GM10266 (cell line): ENCODE measurements around the gene PCDHA2.
"Not testable (repeated sequence)": the region's sequence is repeated elsewhere in the genome, so short reads cannot be mapped to it uniquely, and the experiment has no call there.

Experiments used
- DNase-seq: peaks from one replicate; pipeline ENCODE4 v3.0.0; 2012; ENCODE audit errors: extremely low spot score
- TF ChIP-seq, protein P1 (sequence below): IDR thresholded peaks from 2 replicates; pipeline ENCODE4 v1.5.1; 2012; ENCODE audit warnings: mild to moderate bottlenecking, low read depth; ENCODE audit not compliant: control insufficient read depth, insufficient read depth; ENCODE audit errors: missing control alignments

PCDHA2 gene

DNA sequence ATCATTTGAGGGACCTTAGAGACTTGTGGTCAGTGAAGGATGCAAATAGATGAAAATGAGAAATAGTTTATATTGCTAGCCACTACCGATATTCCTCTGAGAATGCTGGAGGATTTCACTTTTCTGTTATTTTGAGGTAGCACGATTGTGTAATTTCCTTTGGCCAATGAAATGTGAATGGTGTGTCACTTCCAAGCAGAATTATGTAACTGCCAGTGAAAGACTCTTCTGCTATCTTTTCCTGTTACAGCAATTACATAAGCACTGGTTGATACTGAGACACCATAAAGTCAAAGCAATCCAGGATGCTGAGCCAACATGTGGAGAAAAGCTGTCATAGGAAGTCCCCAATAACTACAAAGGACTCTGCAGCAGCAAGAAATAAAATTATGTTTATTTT is 3.6 kb upstream of the PCDHA2 start:
- TF ChIP-seq, protein P1, sequence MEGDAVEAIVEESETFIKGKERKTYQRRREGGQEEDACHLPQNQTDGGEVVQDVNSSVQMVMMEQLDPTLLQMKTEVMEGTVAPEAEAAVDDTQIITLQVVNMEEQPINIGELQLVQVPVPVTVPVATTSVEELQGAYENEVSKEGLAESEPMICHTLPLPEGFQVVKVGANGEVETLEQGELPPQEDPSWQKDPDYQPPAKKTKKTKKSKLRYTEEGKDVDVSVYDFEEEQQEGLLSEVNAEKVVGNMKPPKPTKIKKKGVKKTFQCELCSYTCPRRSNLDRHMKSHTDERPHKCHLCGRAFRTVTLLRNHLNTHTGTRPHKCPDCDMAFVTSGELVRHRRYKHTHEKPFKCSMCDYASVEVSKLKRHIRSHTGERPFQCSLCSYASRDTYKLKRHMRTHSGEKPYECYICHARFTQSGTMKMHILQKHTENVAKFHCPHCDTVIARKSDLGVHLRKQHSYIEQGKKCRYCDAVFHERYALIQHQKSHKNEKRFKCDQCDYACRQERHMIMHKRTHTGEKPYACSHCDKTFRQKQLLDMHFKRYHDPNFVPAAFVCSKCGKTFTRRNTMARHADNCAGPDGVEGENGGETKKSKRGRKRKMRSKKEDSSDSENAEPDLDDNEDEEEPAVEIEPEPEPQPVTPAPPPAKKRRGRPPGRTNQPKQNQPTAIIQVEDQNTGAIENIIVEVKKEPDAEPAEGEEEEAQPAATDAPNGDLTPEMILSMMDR: no peak
- DNase-seq: no peak

DNA sequence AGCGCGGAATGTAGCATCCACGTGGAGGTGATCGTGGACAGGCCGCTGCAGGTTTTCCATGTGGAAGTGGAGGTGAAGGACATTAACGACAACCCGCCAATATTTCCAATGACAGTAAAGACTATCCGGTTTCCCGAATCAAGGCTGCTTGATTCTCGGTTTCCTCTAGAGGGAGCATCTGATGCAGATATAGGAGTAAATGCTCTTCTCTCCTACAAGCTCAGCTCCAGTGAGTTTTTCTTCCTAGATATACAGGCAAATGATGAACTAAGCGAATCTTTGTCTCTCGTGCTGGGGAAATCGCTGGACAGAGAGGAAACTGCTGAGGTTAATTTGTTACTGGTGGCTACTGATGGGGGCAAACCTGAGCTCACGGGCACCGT is 598 bp downstream of the PCDHA2 start:
- TF ChIP-seq, protein P1: peak; percentile 9
- DNase-seq: peak; percentile 48

DNA sequence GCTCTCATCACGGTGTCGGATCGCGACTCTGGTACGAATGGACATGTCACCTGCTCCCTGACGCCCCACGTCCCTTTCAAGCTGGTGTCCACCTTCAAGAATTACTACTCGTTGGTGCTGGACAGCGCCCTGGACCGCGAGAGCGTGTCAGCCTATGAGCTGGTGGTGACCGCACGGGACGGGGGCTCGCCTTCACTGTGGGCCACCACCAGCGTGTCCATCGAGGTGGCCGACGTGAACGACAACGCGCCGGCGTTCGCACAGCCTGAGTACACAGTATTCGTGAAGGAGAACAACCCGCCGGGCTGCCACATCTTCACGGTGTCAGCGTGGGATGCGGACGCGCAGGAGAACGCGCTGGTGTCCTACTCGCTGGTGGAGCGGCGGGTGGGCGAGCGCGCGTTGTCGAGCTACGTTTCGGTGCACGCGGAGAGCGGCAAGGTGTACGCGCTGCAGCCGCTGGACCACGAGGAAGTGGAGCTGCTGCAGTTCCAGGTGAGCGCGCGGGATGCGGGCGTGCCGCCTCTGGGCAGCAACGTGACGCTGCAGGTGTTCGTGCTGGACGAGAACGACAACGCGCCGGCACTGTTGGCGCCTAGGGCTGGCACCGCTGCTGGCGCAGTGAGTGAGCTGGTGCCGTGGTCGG is 1.5 kb downstream of the PCDHA2 start:
- DNase-seq: not testable (repeated sequence)

DNA sequence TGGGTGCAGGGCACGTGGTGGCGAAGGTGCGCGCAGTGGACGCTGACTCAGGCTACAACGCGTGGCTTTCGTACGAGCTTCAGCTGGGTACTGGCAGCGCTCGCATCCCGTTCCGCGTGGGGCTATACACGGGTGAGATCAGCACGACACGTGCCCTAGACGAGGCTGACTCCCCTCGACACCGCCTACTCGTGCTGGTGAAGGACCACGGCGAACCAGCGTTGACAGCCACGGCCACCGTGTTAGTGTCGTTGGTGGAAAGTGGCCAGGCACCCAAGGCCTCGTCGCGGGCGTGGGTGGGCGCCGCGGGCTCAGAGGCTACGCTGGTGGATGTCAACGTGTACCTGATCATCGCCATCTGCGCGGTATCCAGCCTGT is 2.1 kb downstream of the PCDHA2 start:
- DNase-seq: no peak
- TF ChIP-seq, protein P1: no peak

DNA sequence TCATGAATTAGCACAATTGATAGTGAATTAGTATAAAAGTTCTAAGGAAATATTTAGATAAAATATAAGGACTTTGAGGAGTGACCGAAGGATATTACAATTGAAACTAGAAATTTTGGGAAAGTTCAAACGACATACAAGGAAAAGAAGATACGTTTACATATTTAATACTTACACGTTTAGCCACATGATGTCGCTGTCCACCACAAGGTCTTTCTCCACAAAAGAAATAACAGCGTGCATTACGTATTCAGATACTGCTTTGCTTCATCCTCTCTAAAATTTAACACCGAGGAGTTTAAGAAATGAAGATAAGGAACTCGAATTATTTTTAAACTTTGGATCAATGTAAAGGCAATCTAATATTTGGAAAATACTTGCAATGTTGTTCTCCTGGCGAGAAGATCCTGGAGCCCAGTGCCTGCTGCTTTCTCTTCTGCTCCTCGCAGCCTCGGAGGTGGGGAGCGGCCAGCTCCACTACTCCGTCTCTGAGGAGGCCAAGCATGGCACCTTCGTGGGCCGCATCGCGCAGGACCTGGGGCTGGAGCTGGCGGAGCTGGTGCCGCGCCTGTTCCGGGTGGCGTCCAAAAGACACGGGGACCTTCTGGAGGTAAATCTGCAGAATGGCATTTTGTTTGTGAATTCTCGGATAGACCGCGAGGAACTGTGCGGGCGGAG is 6.3 kb downstream of the PCDHA2 start, which contains the start of gene PCDHA3:
Gene PCDHA3, plus strand, starts transcription at position 242 of the 678 bp plus-strand sequence.
- no peak for DNase-seq
- TF ChIP-seq, protein P1: no peak

DNA sequence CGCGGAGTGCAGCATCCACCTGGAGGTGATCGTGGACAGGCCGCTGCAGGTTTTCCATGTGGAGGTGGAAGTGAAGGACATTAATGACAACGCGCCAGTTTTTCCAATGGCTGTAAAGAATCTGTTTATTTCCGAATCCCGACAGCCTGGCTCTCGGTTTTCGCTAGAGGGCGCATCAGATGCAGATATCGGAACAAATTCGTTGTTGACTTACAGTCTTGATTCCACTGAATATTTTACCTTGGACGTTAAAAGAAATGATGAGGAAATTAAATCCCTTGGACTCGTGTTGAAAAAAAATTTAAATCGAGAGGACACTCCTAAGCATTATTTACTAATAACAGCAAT is 6.8 kb downstream of the PCDHA2 start:
- no peak for DNase-seq

DNA sequence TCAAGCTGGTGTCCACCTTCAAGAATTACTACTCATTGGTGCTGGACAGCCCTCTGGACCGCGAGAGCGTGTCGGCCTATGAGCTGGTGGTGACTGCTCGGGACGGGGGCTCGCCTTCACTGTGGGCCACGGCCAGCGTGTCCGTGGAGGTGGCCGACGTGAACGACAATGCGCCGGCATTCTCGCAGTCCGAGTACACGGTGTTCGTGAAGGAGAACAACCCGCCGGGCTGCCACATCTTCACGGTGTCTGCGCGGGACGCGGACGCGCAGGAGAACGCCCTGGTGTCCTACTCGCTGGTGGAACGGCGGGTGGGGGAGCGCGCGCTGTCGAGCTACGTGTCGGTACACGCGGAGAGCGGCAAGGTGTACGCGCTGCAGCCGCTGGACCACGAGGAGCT is 7.7 kb downstream of the PCDHA2 start:
- not testable (repeated sequence) for DNase-seq

More for the DNA sequence above, 6.8 kb downstream of the PCDHA2 start:
- TF ChIP-seq, protein P1: no peak

DNA sequence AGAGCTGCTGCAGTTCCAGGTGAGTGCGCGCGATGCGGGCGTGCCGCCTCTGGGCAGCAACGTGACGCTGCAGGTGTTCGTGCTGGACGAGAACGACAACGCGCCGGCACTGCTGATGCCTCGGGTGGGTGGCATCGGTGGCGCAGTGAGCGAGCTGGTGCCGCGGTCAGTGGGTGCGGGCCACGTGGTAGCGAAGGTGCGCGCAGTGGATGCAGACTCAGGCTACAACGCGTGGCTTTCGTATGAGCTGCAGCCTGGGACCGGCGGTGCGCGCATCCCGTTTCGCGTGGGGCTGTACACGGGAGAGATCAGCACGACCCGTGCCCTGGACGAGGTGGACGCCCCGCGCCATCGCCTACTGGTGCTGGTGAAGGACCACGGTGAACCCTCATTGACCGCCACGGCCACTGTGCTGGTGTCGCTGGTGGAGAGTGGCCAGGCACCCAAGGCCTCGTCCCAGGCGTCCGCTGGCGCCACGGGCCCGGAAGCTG is 8.2 kb downstream of the PCDHA2 start:
- no peak for DNase-seq
- TF ChIP-seq, protein P1: no peak
